ENCODE results near the gene TLE3.

The TLE3 gene

DNA sequence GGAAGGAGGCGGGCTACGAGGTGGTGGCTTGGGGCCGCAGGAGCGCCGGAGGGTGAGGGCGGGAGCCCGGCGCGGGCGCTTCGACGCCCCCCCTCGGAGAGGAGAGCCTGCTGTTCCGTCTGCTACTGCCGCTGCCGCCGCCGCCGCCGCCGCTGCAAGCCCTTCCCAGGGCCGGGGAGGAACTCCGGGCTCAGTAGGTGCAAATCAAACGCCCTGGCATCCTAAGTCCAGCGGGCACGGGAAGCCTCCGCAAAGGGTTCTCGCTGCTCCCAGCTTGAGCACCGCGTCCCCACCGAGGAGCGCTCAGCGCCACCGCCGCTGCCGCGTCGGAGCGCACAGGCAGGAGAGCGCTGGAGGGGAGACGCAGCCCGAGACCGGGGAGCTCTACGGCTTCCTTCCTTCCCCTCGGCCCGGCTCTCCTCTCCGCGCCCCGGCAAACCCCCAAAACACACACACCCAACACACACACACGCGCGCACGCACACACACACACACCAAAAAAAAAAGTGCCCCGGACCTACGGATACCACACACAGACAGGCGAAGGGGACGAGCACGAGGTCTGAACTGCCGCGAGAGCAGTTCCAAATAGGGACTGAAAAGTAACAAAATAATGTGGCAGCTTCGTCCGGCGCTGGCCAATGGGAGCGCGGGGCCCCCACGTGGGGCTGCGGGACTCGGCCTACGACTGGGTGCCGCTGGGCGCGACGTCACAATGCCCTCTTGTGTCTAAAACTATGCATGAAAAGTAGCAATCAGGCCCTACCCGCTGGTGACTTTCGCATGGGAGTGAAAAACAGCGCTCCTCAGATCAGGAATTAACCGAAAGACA, at the start of gene TLE3:
TLE3 (minus strand) TSS at position 597 of the 832 bp plus-strand sequence. CDS start 1,119 bp downstream, outside the sequence.
- Histone ChIP-seq H3K36me3 (ENCODE audit: control insufficient read depth, insufficient read depth, low read length) (no peaks in the 10 kb centered on the region), H3K9ac (ENCODE audit: low read depth, low read length) (peak within 1 kb of the TSS; percentile 65), H3K4me1 (ENCODE audit: control insufficient read depth, insufficient read depth, low read length) (peaks cover 26% of the 10 kb centered on the region), H3K9me3 (ENCODE audit: control insufficient read depth, insufficient read depth, low read length) (no peaks in the 10 kb centered on the region), H3K27me3 (ENCODE audit: control insufficient read depth, insufficient read depth, low read length) (peaks cover 7% of the 10 kb centered on the region), H3K4me3 (ENCODE audit: low read depth, low read length) (peak within 1 kb of the TSS; percentile 79)

- peaks cover 3% of the 10 kb centered on the region for H3K4me1 ChIP-seq (ENCODE audit: control insufficient read depth, insufficient read depth, low read length)
- no peaks in the 10 kb centered on the region for H3K36me3 ChIP-seq (ENCODE audit: control insufficient read depth, insufficient read depth, low read length)
- H3K9me3 ChIP-seq (ENCODE audit: control insufficient read depth, insufficient read depth, low read length): no peaks in the 10 kb centered on the region
- H3K4me3 ChIP-seq (ENCODE audit: low read depth, low read length): no peak overlapping the region
- H3K9ac ChIP-seq (ENCODE audit: low read depth, low read length): no peak overlapping the region
- H3K27me3 ChIP-seq (ENCODE audit: control insufficient read depth, insufficient read depth, low read length): no peaks in the 10 kb centered on the region
These were observed 49.6 kb upstream of the TLE3 start for GRCh38 chr15:70147178-70147760.

DNA sequence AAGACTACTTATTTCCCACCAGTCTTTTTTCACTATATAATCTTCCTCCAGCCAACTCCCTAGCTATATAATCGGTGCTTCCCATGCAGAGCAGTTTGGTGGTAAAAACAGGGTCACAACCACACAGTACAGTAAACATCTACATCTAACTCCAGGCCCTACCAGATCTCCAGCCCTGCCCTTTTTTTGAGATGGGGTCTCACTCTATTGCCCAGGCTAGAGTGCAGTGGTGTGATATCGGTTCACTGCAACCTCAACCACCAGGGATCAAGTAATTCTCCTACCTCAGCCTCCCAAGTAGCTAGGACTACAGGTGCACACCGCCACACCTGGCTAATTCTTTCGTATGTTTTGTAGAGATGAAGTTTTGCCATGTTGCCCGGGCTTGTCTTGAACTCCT, 49.1 kb upstream of the TLE3 start:
- Histone ChIP-seq H3K9me3 (ENCODE audit: control insufficient read depth, insufficient read depth, low read length) (no peaks in the 10 kb centered on the region), H3K9ac (ENCODE audit: low read depth, low read length) (no peak overlapping the region), H3K4me1 (ENCODE audit: control insufficient read depth, insufficient read depth, low read length) (peaks cover 3% of the 10 kb centered on the region), H3K36me3 (ENCODE audit: control insufficient read depth, insufficient read depth, low read length) (no peaks in the 10 kb centered on the region), H3K27me3 (ENCODE audit: control insufficient read depth, insufficient read depth, low read length) (no peaks in the 10 kb centered on the region), H3K4me3 (ENCODE audit: low read depth, low read length) (no peak overlapping the region)

GRCh38 chr15:70146162-70146561, 48.4 kb upstream of the TLE3 start:
- Histone ChIP-seq H3K4me1 (ENCODE audit: control insufficient read depth, insufficient read depth, low read length) (peaks cover 3% of the 10 kb centered on the region), H3K9ac (ENCODE audit: low read depth, low read length) (no peak overlapping the region), H3K4me3 (ENCODE audit: low read depth, low read length) (no peak overlapping the region), H3K27me3 (ENCODE audit: control insufficient read depth, insufficient read depth, low read length) (no peaks in the 10 kb centered on the region), H3K36me3 (ENCODE audit: control insufficient read depth, insufficient read depth, low read length) (no peaks in the 10 kb centered on the region), H3K9me3 (ENCODE audit: control insufficient read depth, insufficient read depth, low read length) (no peaks in the 10 kb centered on the region)

DNA sequence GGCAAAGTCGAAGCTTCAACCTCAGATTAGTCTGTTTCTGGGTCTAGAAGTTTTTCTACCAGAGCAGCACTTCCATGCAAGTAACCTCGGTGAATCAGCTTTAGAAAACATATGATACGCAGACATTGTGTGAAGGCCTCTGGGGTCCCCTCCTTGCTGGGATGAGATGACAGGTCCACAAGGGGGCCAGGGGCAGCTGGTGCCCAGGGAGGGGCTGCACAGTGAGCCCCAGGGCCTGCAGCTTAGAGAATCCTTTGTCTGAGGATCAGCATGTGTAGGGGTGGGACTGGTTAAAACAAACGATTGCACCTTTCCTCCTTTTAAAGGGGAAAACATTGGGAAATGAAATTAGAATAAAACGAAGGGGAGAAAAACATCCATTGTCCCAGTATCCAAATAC, 47.5 kb upstream of the TLE3 start:
- H3K36me3 ChIP-seq (ENCODE audit: control insufficient read depth, insufficient read depth, low read length): no peaks in the 10 kb centered on the region
- peaks cover 8% of the 10 kb centered on the region for H3K4me1 ChIP-seq (ENCODE audit: control insufficient read depth, insufficient read depth, low read length)
- H3K27me3 ChIP-seq (ENCODE audit: control insufficient read depth, insufficient read depth, low read length): no peaks in the 10 kb centered on the region
- H3K4me3 ChIP-seq (ENCODE audit: low read depth, low read length): no peak overlapping the region
- H3K9ac ChIP-seq (ENCODE audit: low read depth, low read length): no peak overlapping the region
- no peaks in the 10 kb centered on the region for H3K9me3 ChIP-seq (ENCODE audit: control insufficient read depth, insufficient read depth, low read length)

DNA sequence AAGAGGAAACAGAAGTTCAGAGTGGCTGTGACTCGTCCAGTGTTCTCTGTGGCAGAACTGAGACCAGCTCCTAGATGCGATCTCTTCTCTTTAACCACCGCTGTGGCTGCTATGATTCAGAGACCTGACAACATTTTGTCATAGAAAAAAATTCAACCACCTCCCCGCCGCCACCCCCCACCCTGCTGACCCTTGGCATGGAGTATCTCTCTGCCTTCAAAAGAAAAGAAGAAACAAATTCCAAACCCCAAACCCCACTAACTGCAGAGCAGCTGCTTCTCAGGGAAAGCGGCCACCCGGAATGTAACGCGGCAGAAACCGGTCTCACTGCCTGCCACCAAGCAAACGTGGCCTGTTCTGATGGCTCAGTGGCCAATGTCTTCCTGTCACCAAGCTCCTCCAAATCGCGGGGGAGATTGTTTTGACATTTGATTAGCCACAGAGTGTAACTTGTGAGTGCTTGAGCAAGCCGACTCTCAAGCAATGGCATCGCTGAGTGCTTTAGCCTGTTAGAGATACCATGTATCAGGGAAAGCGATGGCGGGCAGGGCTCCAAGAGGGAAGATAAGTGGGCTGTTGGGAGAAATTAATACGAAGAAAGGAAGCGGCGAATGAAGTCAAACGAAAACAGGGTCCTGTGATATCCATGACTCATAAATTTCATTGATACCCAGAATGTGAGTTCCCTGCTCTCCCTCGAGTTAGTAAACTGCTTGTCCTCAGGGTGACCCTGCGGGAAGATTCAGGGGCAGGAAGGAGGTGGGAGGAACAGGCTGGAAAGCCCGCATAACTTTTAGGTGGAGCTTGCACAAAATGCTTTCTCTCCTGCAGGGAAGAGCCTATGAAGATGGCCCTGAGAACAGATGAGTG, 44.8 kb upstream of the TLE3 start:
- Histone ChIP-seq H3K9me3 (ENCODE audit: control insufficient read depth, insufficient read depth, low read length) (no peaks in the 10 kb centered on the region), H3K4me3 (ENCODE audit: low read depth, low read length) (no peak overlapping the region), H3K27me3 (ENCODE audit: control insufficient read depth, insufficient read depth, low read length) (no peaks in the 10 kb centered on the region), H3K4me1 (ENCODE audit: control insufficient read depth, insufficient read depth, low read length) (peaks cover 18% of the 10 kb centered on the region), H3K9ac (ENCODE audit: low read depth, low read length) (no peak overlapping the region), H3K36me3 (ENCODE audit: control insufficient read depth, insufficient read depth, low read length) (no peaks in the 10 kb centered on the region)

GRCh38 chr15:70142072-70142321, 44.3 kb upstream of the TLE3 start:
- H3K4me3 ChIP-seq (ENCODE audit: low read depth, low read length): no peak overlapping the region
- H3K27me3 ChIP-seq (ENCODE audit: control insufficient read depth, insufficient read depth, low read length): no peaks in the 10 kb centered on the region
- no peaks in the 10 kb centered on the region for H3K9me3 ChIP-seq (ENCODE audit: control insufficient read depth, insufficient read depth, low read length)
- no peaks in the 10 kb centered on the region for H3K36me3 ChIP-seq (ENCODE audit: control insufficient read depth, insufficient read depth, low read length)
- H3K4me1 ChIP-seq (ENCODE audit: control insufficient read depth, insufficient read depth, low read length): peaks cover 18% of the 10 kb centered on the region
- no peak overlapping the region for H3K9ac ChIP-seq (ENCODE audit: low read depth, low read length)

- H3K4me3 ChIP-seq (ENCODE audit: low read depth, low read length): no peak overlapping the region
- no peak overlapping the region for H3K9ac ChIP-seq (ENCODE audit: low read depth, low read length)
- no peaks in the 10 kb centered on the region for H3K27me3 ChIP-seq (ENCODE audit: control insufficient read depth, insufficient read depth, low read length)
These were observed 43.8 kb upstream of the TLE3 start for GRCh38 chr15:70141376-70142071.

GRCh38 chr15:70140543-70141375, 43.0 kb upstream of the TLE3 start:
- H3K9me3 ChIP-seq (ENCODE audit: control insufficient read depth, insufficient read depth, low read length): no peaks in the 10 kb centered on the region
- no peaks in the 10 kb centered on the region for H3K27me3 ChIP-seq (ENCODE audit: control insufficient read depth, insufficient read depth, low read length)
- peaks cover 18% of the 10 kb centered on the region for H3K4me1 ChIP-seq (ENCODE audit: control insufficient read depth, insufficient read depth, low read length)
- peak overlapping the region; percentile 24 for H3K9ac ChIP-seq (ENCODE audit: low read depth, low read length)
- H3K36me3 ChIP-seq (ENCODE audit: control insufficient read depth, insufficient read depth, low read length): no peaks in the 10 kb centered on the region
- H3K4me3 ChIP-seq (ENCODE audit: low read depth, low read length): no peak overlapping the region

More at GRCh38 chr15:70141376-70142071, 43.8 kb upstream of the TLE3 start:
- H3K4me1 ChIP-seq (ENCODE audit: control insufficient read depth, insufficient read depth, low read length): peaks cover 18% of the 10 kb centered on the region
- no peaks in the 10 kb centered on the region for H3K9me3 ChIP-seq (ENCODE audit: control insufficient read depth, insufficient read depth, low read length)
- H3K36me3 ChIP-seq (ENCODE audit: control insufficient read depth, insufficient read depth, low read length): no peaks in the 10 kb centered on the region

GRCh38 chr15:70140025-70140542, 42.4 kb upstream of the TLE3 start:
- peaks cover 18% of the 10 kb centered on the region for H3K4me1 ChIP-seq (ENCODE audit: control insufficient read depth, insufficient read depth, low read length)
- no peaks in the 10 kb centered on the region for H3K27me3 ChIP-seq (ENCODE audit: control insufficient read depth, insufficient read depth, low read length)
- H3K4me3 ChIP-seq (ENCODE audit: low read depth, low read length): no peak overlapping the region
- no peaks in the 10 kb centered on the region for H3K36me3 ChIP-seq (ENCODE audit: control insufficient read depth, insufficient read depth, low read length)
- H3K9me3 ChIP-seq (ENCODE audit: control insufficient read depth, insufficient read depth, low read length): no peaks in the 10 kb centered on the region
- peak overlapping the region; percentile 24 for H3K9ac ChIP-seq (ENCODE audit: low read depth, low read length)
